Body of pancreas (tissue), 4 donors: Measurements from ENCODE around the gene ZBTB16.

ENCODE experiments used
- POLR2A ChIP-seq, 3 donors: fragments of 450-650 bp; IDR thresholded peaks; one replicate each; pipeline ENCODE4 v1.6.1; 2016; ENCODE audit warnings: antibody characterized with exemption in 3 of 3, mild to moderate bottlenecking in 2 of 3
- TF ChIP-seq, protein P1 (sequence below), 7 experiments: fragments of 450-650 bp in 4 of 7; fragments of 200-600 bp in 3 of 7; sonication (generic) in 3 of 7; IDR thresholded peaks; one replicate each; pipeline ENCODE4 v1.5.1; 2016 to 2019; ENCODE audit warnings: antibody characterized with exemption in 7 of 7

DNA sequence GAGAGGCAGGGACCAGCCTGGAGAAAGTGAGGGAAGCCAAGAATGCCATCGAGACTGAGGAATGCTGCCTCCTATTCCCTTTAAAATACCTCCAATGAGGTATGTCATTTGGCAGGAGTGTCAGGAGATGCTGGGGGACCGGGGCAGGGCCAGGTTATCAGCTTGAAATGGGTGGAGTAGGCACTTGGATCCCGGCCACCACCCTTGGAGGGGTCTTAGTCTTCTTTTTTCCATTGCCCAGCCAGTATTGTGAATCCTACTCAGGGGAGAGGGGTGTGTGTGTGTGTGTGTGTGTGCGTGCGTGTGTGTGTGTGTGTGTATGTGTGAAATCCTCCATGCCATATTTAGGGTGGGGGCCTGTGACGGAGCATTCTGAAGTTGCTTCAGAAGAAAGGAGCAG, 116.2 kb downstream of the ZBTB16 start:
- TF ChIP-seq POLR2A (IDR thresholded peaks at IDR 0.05): no peak
- TF ChIP-seq, protein P1, sequence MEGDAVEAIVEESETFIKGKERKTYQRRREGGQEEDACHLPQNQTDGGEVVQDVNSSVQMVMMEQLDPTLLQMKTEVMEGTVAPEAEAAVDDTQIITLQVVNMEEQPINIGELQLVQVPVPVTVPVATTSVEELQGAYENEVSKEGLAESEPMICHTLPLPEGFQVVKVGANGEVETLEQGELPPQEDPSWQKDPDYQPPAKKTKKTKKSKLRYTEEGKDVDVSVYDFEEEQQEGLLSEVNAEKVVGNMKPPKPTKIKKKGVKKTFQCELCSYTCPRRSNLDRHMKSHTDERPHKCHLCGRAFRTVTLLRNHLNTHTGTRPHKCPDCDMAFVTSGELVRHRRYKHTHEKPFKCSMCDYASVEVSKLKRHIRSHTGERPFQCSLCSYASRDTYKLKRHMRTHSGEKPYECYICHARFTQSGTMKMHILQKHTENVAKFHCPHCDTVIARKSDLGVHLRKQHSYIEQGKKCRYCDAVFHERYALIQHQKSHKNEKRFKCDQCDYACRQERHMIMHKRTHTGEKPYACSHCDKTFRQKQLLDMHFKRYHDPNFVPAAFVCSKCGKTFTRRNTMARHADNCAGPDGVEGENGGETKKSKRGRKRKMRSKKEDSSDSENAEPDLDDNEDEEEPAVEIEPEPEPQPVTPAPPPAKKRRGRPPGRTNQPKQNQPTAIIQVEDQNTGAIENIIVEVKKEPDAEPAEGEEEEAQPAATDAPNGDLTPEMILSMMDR (IDR thresholded peaks at IDR 0.05): no peak
